GM23248 (cell line): Measurements from ENCODE around the gene PCBD1. TPM values are rescaled to one million over a fixed set of nuclear protein-coding genes. Genes with fewer than 3 reads are reported as not detected.

Source experiments
- DNase-seq: peaks from one replicate; pipeline ENCODE4 v3.0.0-alpha.2; 2015
- H2AFZ ChIP-seq: fragments of 200-600 bp; sonication (generic); 2 replicates; pipeline ENCODE4 v1.6.1; 2016; ENCODE audit warnings: antibody characterized with exemption
- H3F3A ChIP-seq: fragments of 200-600 bp; sonication (generic); 2 replicates; pipeline ENCODE4 v1.6.1; 2016; ENCODE audit warnings: mild to moderate bottlenecking, antibody characterized with exemption, mixed run types; ENCODE audit not compliant: insufficient read depth
- H3K27ac ChIP-seq: fragments of 200-600 bp; sonication (generic); 2 replicates; pipeline ENCODE4 v1.5.1; 2016; ENCODE audit warnings: mild to moderate bottlenecking
- H3K27me3 ChIP-seq: fragments of 200-600 bp; sonication (generic); replicated peaks from 2 replicates; pipeline ENCODE4 v1.6.1; 2016; ENCODE audit warnings: mild to moderate bottlenecking; ENCODE audit not compliant: insufficient read depth
- H3K36me3 ChIP-seq: fragments of 200-600 bp; sonication (generic); 2 replicates; pipeline ENCODE4 v1.6.1; 2016; ENCODE audit warnings: low read depth, mild to moderate bottlenecking
- H3K4me1 ChIP-seq: fragments of 200-600 bp; sonication (generic); 2 replicates; pipeline ENCODE4 v1.6.1; 2016; ENCODE audit warnings: mild to moderate bottlenecking; ENCODE audit not compliant: insufficient read depth
- H3K4me2 ChIP-seq: fragments of 200-600 bp; sonication (generic); one replicate; pipeline ENCODE4 v1.6.1; 2016; ENCODE audit warnings: mild to moderate bottlenecking; ENCODE audit not compliant: unreplicated experiment
- H3K4me3 ChIP-seq: fragments of 200-600 bp; sonication (generic); 2 replicates; pipeline ENCODE4 v1.5.1; 2016; ENCODE audit warnings: mild to moderate bottlenecking
- H3K79me2 ChIP-seq: fragments of 200-600 bp; sonication (generic); 2 replicates; pipeline ENCODE4 v1.6.1; 2016; ENCODE audit warnings: mild to moderate bottlenecking; ENCODE audit not compliant: insufficient read depth
- H3K9ac ChIP-seq: fragments of 200-600 bp; sonication (generic); 2 replicates; pipeline ENCODE4 v1.6.1; 2016; ENCODE audit warnings: mild to moderate bottlenecking
- H3K9me2 ChIP-seq: fragments of 200-600 bp; sonication (generic); 2 replicates; pipeline ENCODE4 v1.6.1; 2016; ENCODE audit warnings: mixed run types, mild to moderate bottlenecking, moderate library complexity; ENCODE audit not compliant: insufficient read depth
- H3K9me3 ChIP-seq: fragments of 200-600 bp; sonication (generic); one replicate; pipeline ENCODE4 v1.6.1; 2017; ENCODE audit warnings: low read depth
- H4K20me1 ChIP-seq: fragments of 200-600 bp; sonication (generic); 2 replicates; pipeline ENCODE4 v1.6.0; 2016; ENCODE audit not compliant: insufficient read depth
- EZH2 ChIP-seq: fragments of 200-600 bp; sonication (generic); IDR thresholded peaks from 2 replicates; pipeline ENCODE4 v1.6.1; 2018; ENCODE audit warnings: antibody characterized with exemption, mild to moderate bottlenecking; ENCODE audit not compliant: insufficient read depth, poor library complexity, severe bottlenecking
- EZH2phosphoT487 ChIP-seq: fragments of 200-600 bp; sonication (generic); IDR thresholded peaks from 2 replicates; pipeline ENCODE4 v1.6.1; 2018; ENCODE audit warnings: antibody characterized with exemption, moderate library complexity, mild to moderate bottlenecking, low read depth; ENCODE audit not compliant: insufficient read depth
- WGBS, 2 experiments: methylation state at CpG; one replicate each; pipeline ENCODE4 v1.1.6; 2015 to 2017; ENCODE audit warnings: low lambda C conversion rate in 2 of 2, low coverage in 1 of 2; ENCODE audit errors: missing lambda C conversion rate in 2 of 2; 5-methylcytosine and 5-hydroxymethylcytosine counted together
- in situ Hi-C: fragments of 300-500 bp; cut with MboI; formaldehyde crosslinking; loops from 2 replicates; pipeline ENCODE4 v1.15.0; 2020
- polyA plus RNA-seq: library from polyadenylated mRNA; unstranded; fragments of >200 nt; fragmentation: Nextera tagmentation; extraction: Ambion mirVana; gene quantifications from 2 replicates; pipeline ENCODE4 v1.2.1, GENCODE V29; 2016
- total RNA-seq: library from RNA; depleted of rRNA; stranded (reverse); fragments of >200 nt; shearing (Covaris generic); gene quantifications from 2 replicates; pipeline ENCODE4 v1.2.3, GENCODE V29; 2014

PCBD1 gene
- total and polyA plus RNA-seq, 2 experiments from 2014 or later, result 26.2 to 36.8 TPM

DNA sequence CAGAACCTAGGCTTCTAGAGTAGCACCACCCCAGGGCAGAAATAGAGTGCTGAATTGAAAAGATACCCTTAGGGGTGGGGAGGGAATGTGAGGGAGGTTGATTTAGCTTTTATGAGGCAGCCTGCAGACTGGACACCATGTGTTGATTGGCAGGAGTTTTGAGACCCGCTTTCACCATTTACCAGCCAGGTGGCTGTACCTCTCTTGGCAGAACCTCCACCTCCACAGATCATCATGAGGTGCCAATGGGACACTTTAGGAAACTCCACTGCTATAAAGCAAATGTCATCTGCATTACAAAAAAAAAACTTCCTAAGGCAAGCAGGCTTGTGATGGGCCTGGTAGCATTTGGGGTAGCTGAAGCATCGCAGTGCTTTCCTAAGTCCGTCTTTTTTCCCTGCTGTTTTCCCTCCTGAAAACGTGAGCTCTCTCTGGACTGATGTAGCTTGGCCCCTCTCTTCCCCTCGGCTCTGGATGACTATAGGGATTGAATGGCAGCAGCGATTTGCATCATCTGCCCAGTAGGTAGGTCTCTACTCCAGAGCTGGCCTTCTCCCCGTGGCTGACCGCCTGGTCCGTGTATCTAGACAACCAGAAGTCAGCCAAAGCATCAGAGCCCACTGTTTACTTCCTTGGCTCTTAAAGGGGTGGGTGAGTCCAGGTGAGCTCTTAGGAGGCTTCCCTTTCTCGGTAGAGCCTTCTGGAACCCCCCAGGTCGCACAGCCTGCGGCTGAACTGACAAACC is 1.3 kb downstream of the PCBD1 start:
- no peak for TF ChIP-seq EZH2
- no peak for TF ChIP-seq EZH2phosphoT487
- WGBS, 2 experiments, result 64 to 67% methylated on average over 12 of the region's 12 CpGs
- Histone ChIP-seq H3K27ac (no peak overlapping the region), H3K36me3 (no peaks in the 10 kb centered on the region), H3K27me3 (no peaks in the 10 kb centered on the region), H3K79me2 (no peaks in the 10 kb centered on the region), H2AFZ (peak overlapping the region; percentile 82), H3K9me3 (no peaks in the 10 kb centered on the region), H4K20me1 (no peaks in the 10 kb centered on the region), H3K4me1 (peaks cover 15% of the 10 kb centered on the region), H3K4me2 (peak overlapping the region; percentile 90), H3F3A (0 out of 2 replicates have a peak, but pooled peaks cover 3% of the 10 kb centered on the region), H3K9me2 (no peaks in the 10 kb centered on the region), H3K9ac (peak overlapping the region; percentile 69), H3K4me3 (peak overlapping the region; percentile 77)
- in situ Hi-C loops, result loop anchor here (10.0 kb wide), 1 partner anchor 342 kb away; no protein-coding TSS in a partner anchor
- peak; percentile 16 for DNase-seq

DNA sequence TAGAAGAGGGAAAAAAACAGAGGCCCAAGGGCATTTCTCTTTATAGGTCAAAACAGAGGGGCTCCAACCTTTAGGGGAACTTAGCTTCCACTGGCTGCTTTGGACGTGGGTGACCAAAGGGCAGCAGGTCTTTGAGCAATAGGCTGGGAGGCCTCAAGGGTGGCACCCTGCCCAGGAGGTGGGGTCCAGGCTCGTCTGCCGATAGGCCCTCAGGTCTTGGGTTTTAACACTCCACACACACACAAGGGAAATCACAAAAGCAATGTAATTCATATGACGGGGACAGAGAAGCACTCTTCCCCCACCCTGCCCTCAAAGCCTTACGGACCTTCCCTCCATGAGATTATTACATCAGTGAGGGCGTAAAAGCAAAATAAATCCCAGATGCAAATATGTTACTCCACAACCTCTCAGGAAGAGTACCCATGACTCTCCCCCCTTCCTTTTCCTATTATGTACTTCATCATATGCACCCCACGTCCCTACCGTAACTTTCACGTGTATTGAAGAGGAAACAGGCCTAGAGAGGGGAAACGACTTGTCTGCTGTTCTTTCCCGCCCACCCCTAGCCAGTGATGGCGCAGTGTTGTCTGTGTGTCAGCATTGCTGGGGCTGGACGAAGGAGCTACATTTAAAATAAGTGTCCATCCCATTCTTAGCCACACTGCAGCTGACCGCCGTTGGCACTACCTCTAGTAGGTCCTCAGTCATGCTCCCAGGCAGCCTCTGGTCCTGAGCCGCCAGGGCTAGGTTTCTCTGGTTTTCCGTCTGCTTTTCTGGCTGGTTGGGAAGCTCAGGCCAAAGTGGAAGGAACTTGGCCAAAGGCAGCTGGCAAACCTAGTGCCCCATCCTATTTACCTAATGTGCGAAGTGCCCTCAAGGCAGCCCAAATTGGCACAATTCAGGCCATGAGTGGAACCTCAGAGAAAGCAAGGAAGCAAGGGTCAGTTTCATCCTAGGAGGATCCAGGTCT is 2.1 kb downstream of the PCBD1 start:
- Histone ChIP-seq H3F3A (0 out of 2 replicates have a peak, but pooled peaks cover 3% of the 10 kb centered on the region), H3K27ac (no peak overlapping the region), H3K4me2 (no peak overlapping the region), H3K4me3 (no peak overlapping the region), H4K20me1 (no peaks in the 10 kb centered on the region), H3K4me1 (peaks cover 8% of the 10 kb centered on the region), H3K9me3 (no peaks in the 10 kb centered on the region), H3K36me3 (peaks cover 3% of the 10 kb centered on the region; the same call in 1 of the 2 replicates), H2AFZ (no peak overlapping the region), H3K9ac (no peak overlapping the region), H3K79me2 (no peaks in the 10 kb centered on the region), H3K27me3 (no peaks in the 10 kb centered on the region), H3K9me2 (no peaks in the 10 kb centered on the region)
- no peak for DNase-seq
- in situ Hi-C loops, result loop anchor here (10.0 kb wide), 1 partner anchor 341 kb away; no protein-coding TSS in a partner anchor
- TF ChIP-seq EZH2phosphoT487, result no peak
- TF ChIP-seq EZH2, result no peak
- WGBS, 2 experiments, result 86 to 87% methylated on average over 18 of the region's 18 CpGs

DNA sequence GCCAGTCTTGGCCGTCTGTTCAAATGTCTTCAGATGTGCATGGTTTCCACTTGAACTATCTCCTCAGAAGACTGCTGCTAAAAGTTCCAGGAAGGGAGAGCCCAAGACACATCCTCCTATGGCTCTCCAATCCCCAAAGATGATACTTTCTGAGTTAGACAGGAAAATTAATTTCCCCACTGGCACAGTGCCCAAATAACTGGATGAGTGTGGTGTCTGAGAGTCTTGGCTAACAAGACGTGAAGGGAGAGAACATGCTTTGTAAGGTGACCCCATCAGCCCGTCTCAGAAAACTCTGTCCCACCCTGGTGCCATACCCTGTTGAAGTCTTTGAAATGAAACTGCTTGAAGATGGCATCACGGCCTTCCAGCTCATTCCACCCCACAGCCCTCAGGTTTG is 2.9 kb downstream of the PCBD1 start:
- peaks cover 8% of the 10 kb centered on the region for H3K4me1 ChIP-seq
- no peak overlapping the region for H3K27ac ChIP-seq
- TF ChIP-seq EZH2, result no peak
- TF ChIP-seq EZH2phosphoT487, result no peak
- no peak overlapping the region for H2AFZ ChIP-seq
- H4K20me1 ChIP-seq, result no peaks in the 10 kb centered on the region
- H3K9me2 ChIP-seq, result no peaks in the 10 kb centered on the region
- H3K79me2 ChIP-seq, result no peaks in the 10 kb centered on the region
- no peaks in the 10 kb centered on the region for H3K9me3 ChIP-seq
- H3K27me3 ChIP-seq, result no peaks in the 10 kb centered on the region
- no peak for DNase-seq
- 77 to 79% methylated on average over 4 of the region's 4 CpGs for WGBS, 2 experiments
- no peak overlapping the region for H3K9ac ChIP-seq
- H3K36me3 ChIP-seq, result peaks cover 3% of the 10 kb centered on the region; the same call in 1 of the 2 replicates
- no peak overlapping the region for H3K4me2 ChIP-seq
- H3F3A ChIP-seq, result 0 out of 2 replicates have a peak, but pooled peaks cover 3% of the 10 kb centered on the region
- no peak overlapping the region for H3K4me3 ChIP-seq
- in situ Hi-C loops, result loop anchor here (10.0 kb wide), 1 partner anchor 341 kb away; no protein-coding TSS in a partner anchor

DNA sequence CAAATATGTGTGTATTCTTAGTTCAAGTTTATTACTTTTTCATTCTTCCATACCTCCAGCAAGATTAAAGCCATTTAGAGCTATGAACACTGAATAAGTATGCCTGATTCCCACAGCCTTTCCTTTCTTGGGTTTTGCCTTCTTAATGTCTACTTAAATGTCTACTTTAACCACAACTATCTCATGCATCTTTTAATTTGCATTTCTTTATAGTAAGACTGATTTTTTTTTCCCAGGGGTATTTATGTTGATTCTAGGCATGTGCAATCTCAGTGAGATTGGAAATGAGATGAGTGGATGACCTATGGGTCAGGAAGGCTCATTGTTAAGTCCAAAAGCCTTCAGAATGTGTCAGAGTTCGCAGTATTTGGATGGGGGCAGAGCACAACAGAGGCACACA is 3.6 kb downstream of the PCBD1 start:
- TF ChIP-seq EZH2phosphoT487 (no peak), EZH2 (no peak)
- no peak overlapping the region for H3K4me2 ChIP-seq
- H3K9me3 ChIP-seq, result no peaks in the 10 kb centered on the region
- in situ Hi-C loops, result loop anchor here (5.0 to 10.0 kb wide), 2 partner anchors 72 to 340 kb away; no protein-coding TSS in a partner anchor
- H3K4me1 ChIP-seq, result peaks cover 8% of the 10 kb centered on the region
- no peaks in the 10 kb centered on the region for H3K9me2 ChIP-seq
- H4K20me1 ChIP-seq, result no peaks in the 10 kb centered on the region
- H3K27ac ChIP-seq, result no peak overlapping the region
- 91 to 100% methylated on average over 1 of the region's 1 CpG for WGBS, 2 experiments
- no peak for DNase-seq
- no peaks in the 10 kb centered on the region for H3K79me2 ChIP-seq
- peaks cover 4% of the 10 kb centered on the region; the same call in 1 of the 2 replicates for H3F3A ChIP-seq
- no peak overlapping the region for H3K9ac ChIP-seq
- H2AFZ ChIP-seq, result no peak overlapping the region
- H3K27me3 ChIP-seq, result no peaks in the 10 kb centered on the region
- H3K36me3 ChIP-seq, result peaks cover 3% of the 10 kb centered on the region; the same call in 1 of the 2 replicates
- H3K4me3 ChIP-seq, result no peak overlapping the region
